HG03342 (cell line): ENCODE data around the gene SPATA1.
"Not testable (repeated sequence)": the region's sequence is repeated elsewhere in the genome, so short reads cannot be mapped to it uniquely, and the experiment has no call there.

Source experiments
- ATAC-seq: cut with Tn5 transposase; IDR thresholded peaks from one replicate; pipeline ENCODE4 v1.9.1; 2021; ENCODE audit warnings: mild to moderate bottlenecking, moderate library complexity; ENCODE audit not compliant: unreplicated experiment

SPATA1 gene

DNA sequence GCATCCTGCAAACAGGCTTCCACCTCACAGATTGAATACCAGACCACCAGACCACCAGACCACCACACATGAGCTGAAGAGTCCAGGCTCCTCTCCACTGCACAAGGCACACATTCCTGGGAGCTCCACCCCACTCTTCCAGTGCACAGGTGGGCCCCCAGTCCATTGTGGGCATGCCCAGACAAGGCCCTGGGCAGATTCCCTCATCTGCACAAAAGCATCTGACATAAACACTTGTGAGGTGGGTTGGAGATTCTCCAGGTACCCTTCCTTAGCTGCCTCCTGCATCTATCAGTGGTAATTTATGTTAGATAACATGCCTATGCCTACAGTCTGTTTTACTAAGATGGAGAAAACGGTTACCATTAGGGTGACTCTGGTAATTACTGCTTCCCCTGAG, 79.6 kb downstream of the SPATA1 start:
- ATAC-seq = no peak

GRCh38 chr1:84587099-84587498, 80.9 kb downstream of the SPATA1 start:
- ATAC-seq = no peak

DNA sequence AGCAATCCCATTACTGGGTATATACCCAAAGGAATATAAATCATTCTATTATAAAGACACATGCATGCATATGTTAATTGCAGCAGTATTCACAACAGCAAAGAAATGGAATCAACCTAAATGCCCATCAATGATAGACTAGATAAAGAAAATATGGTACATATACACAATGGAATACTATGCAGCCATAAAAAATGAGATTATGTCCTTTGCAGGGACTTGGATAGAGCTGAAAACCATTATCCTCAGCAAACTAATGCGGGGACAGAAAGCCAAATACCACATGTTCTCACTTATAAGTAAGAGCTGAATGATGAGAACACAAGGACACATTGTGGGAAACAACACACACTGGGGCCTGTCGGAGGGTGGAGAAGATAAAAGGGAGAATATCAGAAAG, 88.8 kb downstream of the SPATA1 start:
- ATAC-seq = not testable (repeated sequence)

- no peak for ATAC-seq
Observed at GRCh38 chr1:84597011-84597410, 90.8 kb downstream of the SPATA1 start.

- ATAC-seq = no peak
Observed at GRCh38 chr1:84598418-84598817, 92.2 kb downstream of the SPATA1 start.

DNA sequence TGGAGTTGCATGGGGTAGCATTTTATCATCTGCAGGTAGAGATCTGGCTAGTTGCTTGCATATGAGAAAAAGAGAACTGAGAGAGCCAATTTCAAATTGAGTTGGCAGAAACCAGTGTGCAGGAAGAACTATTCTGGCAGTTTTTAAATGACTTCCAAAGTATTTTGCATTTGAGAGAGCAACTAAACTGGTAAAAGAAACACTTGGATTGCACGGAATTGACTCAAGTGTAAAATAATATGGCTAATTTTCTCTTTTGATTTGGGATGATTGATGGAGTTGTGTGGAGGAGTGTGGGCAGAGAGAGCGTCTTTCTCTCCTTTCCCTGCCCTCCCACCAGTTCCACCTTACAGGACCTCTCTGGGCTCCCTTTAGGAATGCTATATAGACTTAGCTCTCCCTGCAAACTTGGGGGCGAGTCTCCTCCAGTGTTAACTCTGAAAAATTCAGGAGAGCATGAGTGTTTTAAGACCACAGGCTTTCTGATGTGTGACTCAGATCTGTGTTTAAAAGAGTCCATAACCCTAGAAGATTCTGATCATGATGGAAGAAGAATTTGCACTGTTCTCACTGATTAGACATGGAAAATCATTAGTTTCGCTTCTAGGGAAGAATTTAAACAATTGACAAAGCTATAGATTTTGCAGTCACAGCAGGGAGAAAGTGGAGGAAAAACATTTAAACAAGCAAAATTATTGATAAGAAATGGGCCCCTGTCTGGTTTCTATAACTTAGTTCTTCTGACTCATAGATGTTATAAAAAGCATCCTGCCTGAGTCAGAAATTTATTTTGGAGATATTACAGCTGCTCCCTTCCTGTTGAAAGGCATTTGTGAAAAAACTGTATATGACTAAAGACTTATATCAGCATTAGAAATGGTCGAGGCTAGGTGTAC, 92.9 kb downstream of the SPATA1 start:
- peak; percentile 84 for ATAC-seq

DNA sequence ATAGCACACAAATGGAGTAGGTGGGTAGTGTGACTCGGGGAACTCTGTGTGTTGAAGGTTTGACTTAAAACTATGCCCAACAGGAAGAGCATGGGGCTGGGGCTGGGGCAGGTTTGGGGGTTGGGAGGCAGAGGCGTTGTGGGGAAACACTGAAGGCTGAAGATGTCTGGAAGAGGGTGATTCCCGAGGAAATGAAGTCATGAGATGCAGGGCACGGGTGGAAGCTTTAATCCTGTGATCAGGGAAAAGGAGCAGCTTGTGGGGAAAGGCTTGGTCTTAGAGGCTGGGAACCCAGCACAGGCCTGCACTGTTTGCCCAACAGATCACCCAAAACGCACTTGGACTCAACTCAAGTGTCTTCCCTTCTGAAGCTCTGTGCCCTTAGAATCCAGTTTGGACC, 94.6 kb downstream of the SPATA1 start:
- no peak for ATAC-seq

GRCh38 chr1:84603223-84603622, 97.0 kb downstream of the SPATA1 start:
- ATAC-seq = no peak

DNA sequence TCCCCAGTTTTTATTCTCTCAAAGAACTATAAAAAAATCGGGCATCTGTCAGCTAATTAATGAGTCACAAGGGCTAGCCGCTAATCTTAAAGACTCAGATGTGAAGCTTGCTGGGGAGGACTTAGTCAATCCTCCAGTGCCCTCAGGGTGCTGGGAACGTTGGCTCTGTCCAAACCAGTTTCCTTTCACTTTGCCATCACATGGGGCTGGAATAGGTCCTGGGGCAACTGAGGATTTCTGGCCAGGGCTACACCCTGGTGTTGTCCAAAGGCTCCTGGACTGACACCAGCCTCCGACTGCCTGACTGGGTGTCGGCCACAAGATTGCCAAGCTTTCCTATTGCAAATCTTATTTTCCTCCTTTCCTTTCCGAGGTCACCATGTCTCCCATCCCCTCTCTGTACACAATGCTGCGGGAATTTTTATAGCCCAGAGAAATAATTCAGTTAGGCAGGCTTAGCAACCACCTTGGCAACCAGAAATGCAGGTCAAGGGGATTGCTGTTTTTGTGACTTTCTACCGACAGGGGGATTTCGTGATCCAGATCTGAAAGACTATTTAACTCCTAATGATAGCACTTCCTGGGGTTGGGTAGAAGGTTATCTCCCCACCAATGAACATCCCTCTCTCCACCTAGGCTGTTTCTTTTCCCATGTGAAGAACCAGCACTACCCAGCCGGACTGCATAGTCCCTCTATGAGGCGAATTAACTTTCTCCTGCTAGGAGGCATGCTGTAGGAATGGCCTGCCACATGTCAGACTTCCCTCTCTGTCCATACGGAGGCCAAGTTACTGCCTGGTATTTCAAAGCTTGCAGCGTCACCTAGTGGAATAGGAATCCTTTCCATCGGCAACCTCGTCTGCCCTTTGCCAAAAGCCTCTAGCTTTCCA, 98.0 kb downstream of the SPATA1 start:
- no peak for ATAC-seq

GRCh38 chr1:84605157-84605556, 99.0 kb downstream of the SPATA1 start:
- ATAC-seq = no peak

- ATAC-seq = no peak
Observed at GRCh38 chr1:84606977-84607376, 100.8 kb downstream of the SPATA1 start.

- ATAC-seq = no peak
Observed at GRCh38 chr1:84611091-84611490, 104.9 kb downstream of the SPATA1 start.

- ATAC-seq = no peak
Observed at GRCh38 chr1:84611796-84612195, 105.6 kb downstream of the SPATA1 start.

DNA sequence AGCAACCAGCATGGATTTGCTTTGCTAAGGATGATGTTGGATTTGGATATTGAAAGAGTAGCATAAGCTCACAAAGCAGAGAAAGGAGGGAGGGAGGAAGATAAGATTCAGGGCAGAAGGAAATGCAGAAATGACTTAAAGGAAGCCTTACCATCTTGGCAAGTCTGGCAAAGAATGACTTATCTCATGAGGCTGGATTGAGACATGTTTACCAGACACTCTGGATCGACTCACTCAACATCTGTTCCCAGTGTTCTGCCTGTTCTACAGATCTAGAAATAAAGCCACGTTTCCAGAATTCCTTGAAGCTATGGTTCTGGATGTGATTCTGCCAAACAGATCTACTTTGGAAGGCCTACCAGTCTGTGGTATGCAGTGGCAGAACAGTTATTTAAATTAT, 106.8 kb downstream of the SPATA1 start:
- no peak for ATAC-seq

GRCh38 chr1:84613887-84614286, 107.7 kb downstream of the SPATA1 start:
- ATAC-seq = no peak

GRCh38 chr1:84615790-84616189, 109.6 kb downstream of the SPATA1 start:
- no peak for ATAC-seq
